Endothelial cell (in vitro differentiated cells): ENCODE measurements around the gene GP1BA. TPM values are rescaled to one million over a fixed set of nuclear protein-coding genes. Genes with fewer than 3 reads are reported as not detected.

ENCODE experiments used
- DNase-seq: peaks from one replicate; pipeline ENCODE4 v3.0.0; 2021; ENCODE audit warnings: low spot score
- H3K27ac Mint-ChIP-seq: one replicate; pipeline ENCODE4 v1.8.0; 2021; ENCODE audit warnings: mixed read lengths, inconsistent platforms; ENCODE audit not compliant: unreplicated experiment
- H3K27me3 Mint-ChIP-seq: one replicate; pipeline ENCODE4 v1.8.0; 2021; ENCODE audit warnings: mild to moderate bottlenecking, moderate library complexity, mixed read lengths, inconsistent platforms; ENCODE audit not compliant: unreplicated experiment
- H3K36me3 Mint-ChIP-seq: one replicate; pipeline ENCODE4 v1.8.0; 2021; ENCODE audit warnings: mild to moderate bottlenecking, low read depth, mixed read lengths, inconsistent platforms; ENCODE audit not compliant: unreplicated experiment
- H3K4me1 Mint-ChIP-seq: one replicate; pipeline ENCODE4 v1.8.0; 2021; ENCODE audit warnings: mild to moderate bottlenecking, mixed read lengths, inconsistent platforms; ENCODE audit not compliant: unreplicated experiment
- H3K4me3 Mint-ChIP-seq: one replicate; pipeline ENCODE4 v1.8.0; 2021; ENCODE audit warnings: mild to moderate bottlenecking, mixed read lengths, inconsistent platforms; ENCODE audit not compliant: unreplicated experiment
- H3K9me3 Mint-ChIP-seq: one replicate; pipeline ENCODE4 v1.8.0; 2021; ENCODE audit warnings: mixed read lengths, inconsistent platforms; ENCODE audit not compliant: unreplicated experiment
- CTCF ChIP-seq: fragments of 200-600 bp; sonication (generic); IDR thresholded peaks from one replicate; pipeline ENCODE4 v1.5.0; 2021; ENCODE audit warnings: antibody characterized with exemption; ENCODE audit not compliant: unreplicated experiment
- total RNA-seq: library from RNA; stranded (reverse); fragmentation: NEBNext Ultra II Directional; extraction: Animal tissue kit (Norgen Biotek cat#: 25700); gene quantifications from one replicate; pipeline ENCODE4 v1.2.1, GENCODE V29; 2021; ENCODE audit not compliant: unreplicated experiment

Gene GP1BA
- total RNA-seq, 1 donor from 2014 or later = 1.3 TPM

- Mint-ChIP-seq H3K9me3 (no peaks in the 10 kb centered on the region), H3K36me3 (peaks cover 43% of the 10 kb centered on the region), H3K4me3 (no peak overlapping the region), H3K27ac (peak overlapping the region; percentile 61), H3K27me3 (peaks cover 9% of the 10 kb centered on the region), H3K4me1 (peaks cover 12% of the 10 kb centered on the region)
- no peak for TF ChIP-seq CTCF
- DNase-seq = no peak
These were observed 37.0 kb downstream of the GP1BA start for GRCh38 chr17:4969047-4969550.

GRCh38 chr17:4969551-4970173 lies 37.6 kb downstream of the GP1BA start:
- H3K4me1 Mint-ChIP-seq = peaks cover 12% of the 10 kb centered on the region
- no peak overlapping the region for H3K4me3 Mint-ChIP-seq
- no peak for TF ChIP-seq CTCF
- no peak overlapping the region for H3K27ac Mint-ChIP-seq
- peaks cover 12% of the 10 kb centered on the region for H3K27me3 Mint-ChIP-seq
- no peak for DNase-seq
- H3K36me3 Mint-ChIP-seq = peaks cover 48% of the 10 kb centered on the region
- no peaks in the 10 kb centered on the region for H3K9me3 Mint-ChIP-seq

- H3K36me3 Mint-ChIP-seq = peaks cover 51% of the 10 kb centered on the region
- peaks cover 12% of the 10 kb centered on the region for H3K27me3 Mint-ChIP-seq
- no peak for TF ChIP-seq CTCF
- H3K4me3 Mint-ChIP-seq = peak overlapping the region; percentile 37
- H3K27ac Mint-ChIP-seq = no peak overlapping the region
- DNase-seq = no peak
- H3K4me1 Mint-ChIP-seq = peaks cover 12% of the 10 kb centered on the region
- H3K9me3 Mint-ChIP-seq = no peaks in the 10 kb centered on the region
These were observed 38.2 kb downstream of the GP1BA start for GRCh38 chr17:4970273-4970672.

GRCh38 chr17:4971826-4972225 lies 39.7 kb downstream of the GP1BA start:
- DNase-seq = no peak
- Mint-ChIP-seq H3K36me3 (peaks cover 54% of the 10 kb centered on the region), H3K27ac (no peak overlapping the region), H3K9me3 (no peaks in the 10 kb centered on the region), H3K27me3 (peaks cover 9% of the 10 kb centered on the region), H3K4me1 (peaks cover 4% of the 10 kb centered on the region), H3K4me3 (peak overlapping the region; percentile 47)
- no peak for TF ChIP-seq CTCF

- TF ChIP-seq CTCF = no peak
- Mint-ChIP-seq H3K27me3 (peaks cover 11% of the 10 kb centered on the region), H3K4me3 (no peak overlapping the region), H3K9me3 (no peaks in the 10 kb centered on the region), H3K36me3 (peaks cover 59% of the 10 kb centered on the region), H3K4me1 (peaks cover 4% of the 10 kb centered on the region), H3K27ac (no peak overlapping the region)
- no peak for DNase-seq
These were observed 40.2 kb downstream of the GP1BA start for GRCh38 chr17:4972322-4972721.
